Measurements from ENCODE around the gene CD52.

CD52 gene

GRCh38 chr1:26335774-26336476 lies 18.2 kb downstream of the CD52 start:
- no peak for DNase-seq (ENCODE audit: low read depth)

- no peak for DNase-seq (ENCODE audit: low read depth)
Observed at GRCh38 chr1:26336477-26337205, 18.9 kb downstream of the CD52 start.

- no peak for DNase-seq (ENCODE audit: low read depth)
Observed at GRCh38 chr1:26337206-26337535, 19.4 kb downstream of the CD52 start.

GRCh38 chr1:26337625-26338024 lies 19.9 kb downstream of the CD52 start:
- DNase-seq (ENCODE audit: low read depth) = no peak

- DNase-seq (ENCODE audit: low read depth) = no peak
Observed at GRCh38 chr1:26338670-26339069, 20.9 kb downstream of the CD52 start.

GRCh38 chr1:26340047-26340481 lies 22.3 kb downstream of the CD52 start:
- no peak for DNase-seq (ENCODE audit: low read depth)

GRCh38 chr1:26344147-26344920 lies 26.6 kb downstream of the CD52 start:
- DNase-seq (ENCODE audit: low read depth) = no peak

- no peak for DNase-seq (ENCODE audit: low read depth)
Observed at GRCh38 chr1:26345718-26346117, 28.0 kb downstream of the CD52 start.

- no peak for DNase-seq (ENCODE audit: low read depth)
Observed at GRCh38 chr1:26346274-26347033, 28.7 kb downstream of the CD52 start.

GRCh38 chr1:26349188-26349876 lies 31.6 kb downstream of the CD52 start:
- peak; percentile 18 for DNase-seq (ENCODE audit: low read depth)

- no peak for DNase-seq (ENCODE audit: low read depth)
Observed at GRCh38 chr1:26349877-26350244, 32.1 kb downstream of the CD52 start.

- no peak for DNase-seq (ENCODE audit: low read depth)
Observed at GRCh38 chr1:26350343-26350700, 32.6 kb downstream of the CD52 start.

GRCh38 chr1:26350701-26351589 lies 33.2 kb downstream of the CD52 start:
- no peak for DNase-seq (ENCODE audit: low read depth)

GRCh38 chr1:26351590-26352337 lies 34.0 kb downstream of the CD52 start:
- no peak for DNase-seq (ENCODE audit: low read depth)

GRCh38 chr1:26352338-26352679 lies 34.6 kb downstream of the CD52 start:
- DNase-seq (ENCODE audit: low read depth) = no peak

GRCh38 chr1:26353210-26353859 lies 35.6 kb downstream of the CD52 start:
- no peak for DNase-seq (ENCODE audit: low read depth)

GRCh38 chr1:26353976-26354820 lies 36.4 kb downstream of the CD52 start, which contains the start of gene CRYBG2:
Gene CRYBG2 (minus strand): TSS chr1:26354130. CDS start chr1:26346657, 7,473 bp downstream.
- no peak for DNase-seq (ENCODE audit: low read depth)

- DNase-seq (ENCODE audit: low read depth) = no peak
Observed at GRCh38 chr1:26354972-26355371, 37.2 kb downstream of the CD52 start.

- no peak for DNase-seq (ENCODE audit: low read depth)
Observed at GRCh38 chr1:26356106-26356505, 38.3 kb downstream of the CD52 start.
